Posterior vena cava (tissue), 2 donors: ENCODE measurements around the gene POU3F4. TPM values are rescaled to one million over a fixed set of nuclear protein-coding genes. Genes with fewer than 3 reads are reported as not detected.

Experiments used
- DNase-seq: peaks from one replicate; pipeline ENCODE4 v3.0.0-alpha.2; 2020; ENCODE audit warnings: low spot score
- intact Hi-C, 2 donors: fragments of 100-400 bp; cut with DNase I; formaldehyde crosslinking; loops; one replicate each; pipeline versions ENCODE4 v1.14.1 to v1.14.2; 2022 to 2023
- long read RNA-seq, 2 donors: library from polyadenylated mRNA; unstranded; transcript quantifications; one replicate each; pipeline ENCODE4 v2.0.0, GENCODE V29; 2020 to 2021
- total RNA-seq, 2 donors: library from RNA; stranded (reverse); fragmentation: NEBNext Ultra II Directional; extraction: Animal tissue kit (Norgen Biotek cat#: 25700); gene quantifications; one replicate each; pipeline ENCODE4 v1.2.1, GENCODE V29; 2021
- donor health status: DM: yes; HTN: yes; CAD: no.
- donor health status: DM: yes; HTN: yes; CAD: no.

Gene POU3F4
- total RNA-seq, result not detected
- long read RNA-seq, donor 1, result 0 reads
- long read RNA-seq, donor 2, result 0 reads

DNA sequence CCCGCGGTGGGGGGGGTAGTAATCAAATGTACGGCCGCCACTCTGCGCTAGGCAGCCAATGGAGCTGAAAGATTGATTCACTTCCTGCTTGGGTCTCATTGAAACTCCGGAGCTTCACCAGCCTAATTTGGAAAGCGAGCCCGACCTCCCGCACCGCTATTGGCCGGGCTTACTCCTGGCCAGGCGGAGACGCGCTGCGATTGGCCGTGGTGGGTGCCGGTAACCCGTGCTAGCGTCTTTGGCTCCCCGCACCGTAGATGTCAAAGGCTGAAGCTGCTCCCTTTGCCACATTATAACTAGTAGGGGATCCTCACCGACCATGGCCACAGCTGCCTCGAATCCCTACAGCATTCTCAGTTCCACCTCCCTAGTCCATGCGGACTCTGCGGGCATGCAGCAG lies at the start of gene POU3F4:
POU3F4 (plus strand) TSS at position 285 of the 400 bp plus-strand sequence; CDS start at position 320, 35 bp downstream.
- intact Hi-C loops, result no loop called here
- DNase-seq, result no peak

DNA sequence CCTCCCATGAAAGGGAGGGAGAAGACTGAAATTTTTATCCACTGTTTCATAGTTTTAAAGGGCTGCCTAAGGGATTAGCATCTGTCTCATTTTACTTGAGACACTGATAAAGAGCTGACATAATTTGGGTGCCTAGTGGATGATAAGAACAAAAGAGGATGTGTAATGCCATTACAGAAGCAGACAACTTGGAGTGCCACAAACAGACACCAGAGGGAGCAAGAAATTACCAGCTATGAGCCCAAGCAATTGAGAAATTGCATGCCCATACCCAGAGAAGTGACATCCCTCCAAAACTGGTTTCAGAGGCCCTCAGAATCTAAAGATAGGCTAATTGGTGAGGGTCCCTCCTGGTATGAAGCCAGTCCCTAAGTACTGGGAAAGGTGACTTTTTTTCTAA lies 38.5 kb upstream of the POU3F4 start:
- intact Hi-C loops, result no loop called here

DNA sequence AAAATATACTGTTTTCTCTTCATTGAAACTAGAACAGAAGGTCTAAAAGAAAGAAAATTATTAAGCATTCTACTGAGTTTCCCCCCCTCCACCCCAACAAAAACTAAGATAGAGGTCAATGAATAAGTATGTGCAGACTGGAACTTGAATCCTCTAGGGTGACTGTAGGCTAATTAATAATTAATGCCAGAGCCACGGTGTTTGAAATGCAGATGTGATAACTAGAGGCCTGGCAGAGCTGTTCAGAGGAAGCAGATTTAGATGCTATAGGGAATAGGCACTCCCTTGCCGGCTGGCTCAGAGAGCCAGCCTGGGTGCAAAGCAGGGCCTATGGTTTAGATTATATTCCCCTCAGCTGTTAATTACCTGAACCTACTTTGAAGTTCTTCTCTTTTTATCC lies 12.2 kb upstream of the POU3F4 start:
- DNase-seq, result no peak
- intact Hi-C loops, result no loop called here

More for the DNA sequence above, 38.5 kb upstream of the POU3F4 start:
- DNase-seq, result no peak

DNA sequence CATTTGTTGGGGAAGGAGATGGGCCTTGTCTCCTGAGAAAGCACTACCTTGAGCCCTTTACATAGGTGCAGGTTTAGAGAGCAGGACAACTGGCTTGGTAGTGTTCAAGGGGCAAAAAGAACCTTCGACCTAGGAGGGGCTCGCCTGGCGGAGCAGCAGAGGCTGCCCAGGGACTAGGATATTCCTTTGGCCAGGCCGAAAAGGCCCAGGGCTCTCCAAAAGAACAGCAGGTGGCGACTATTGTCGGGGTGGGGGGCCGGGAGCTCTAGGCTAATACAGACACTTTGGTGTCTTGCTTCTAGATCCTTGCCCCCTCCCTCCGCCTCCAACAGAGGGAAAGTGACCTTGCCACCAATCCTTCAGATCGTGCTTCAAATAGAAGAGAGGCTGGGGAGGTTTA lies 7.1 kb upstream of the POU3F4 start:
- intact Hi-C loops, result no loop called here
- DNase-seq, result no peak

DNA sequence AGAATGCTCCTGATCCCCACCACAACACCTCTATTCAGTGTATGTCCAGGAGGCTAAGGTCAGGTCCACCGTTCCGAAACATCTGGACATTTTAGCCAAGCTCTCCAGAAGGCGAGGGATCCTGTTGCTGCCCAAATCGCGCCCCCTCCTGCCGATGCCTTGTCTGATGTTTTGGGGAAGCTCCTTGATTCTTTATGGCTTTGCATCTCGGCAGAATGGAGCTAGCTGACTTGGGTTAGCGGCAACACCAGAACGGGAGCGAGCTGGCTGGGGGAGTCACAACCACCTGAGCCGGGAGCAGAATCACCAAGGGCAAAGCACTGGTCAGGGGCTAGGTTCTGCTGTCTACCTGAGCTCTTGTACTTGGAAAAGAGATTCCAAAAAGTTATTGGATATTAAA lies 6.6 kb upstream of the POU3F4 start:
- no peak for DNase-seq
- intact Hi-C loops, result no loop called here

DNA sequence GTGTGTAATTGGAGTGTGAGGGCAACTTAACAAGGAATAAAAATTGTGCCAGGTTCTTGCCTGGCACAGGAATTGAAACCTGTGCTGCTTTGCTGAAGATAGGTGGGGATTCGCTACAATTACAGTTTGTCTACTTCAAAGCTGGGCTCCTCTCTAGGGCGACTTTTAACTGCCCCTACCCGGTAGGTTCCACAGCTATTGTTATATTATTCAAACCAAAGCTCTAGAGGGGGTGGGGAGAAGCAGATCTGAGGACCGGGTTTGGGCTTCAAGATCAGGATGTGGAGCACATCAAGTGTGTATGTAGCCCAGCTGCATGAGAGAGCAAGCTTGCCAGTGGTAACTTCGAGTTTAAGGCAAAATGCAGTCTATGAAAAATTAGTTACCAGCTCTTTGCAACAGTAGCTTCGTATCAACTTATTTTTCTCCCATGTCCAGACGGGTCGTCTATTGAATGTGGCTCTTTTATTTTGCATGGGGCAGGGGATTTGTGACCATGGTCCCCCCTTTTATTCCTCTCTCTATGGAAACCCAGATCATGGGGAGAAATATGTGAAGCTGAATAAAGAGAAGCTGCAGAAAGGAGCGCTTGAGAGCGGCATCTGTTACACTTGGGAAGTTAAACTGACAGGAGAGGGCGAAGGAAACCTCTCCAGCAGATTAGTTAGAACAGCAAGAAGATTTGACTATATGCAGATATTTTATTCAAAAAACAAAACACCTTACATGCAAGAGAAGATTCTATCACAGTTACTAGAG lies 3.2 kb upstream of the POU3F4 start:
- no peak for DNase-seq
- intact Hi-C loops, result no loop called here

DNA sequence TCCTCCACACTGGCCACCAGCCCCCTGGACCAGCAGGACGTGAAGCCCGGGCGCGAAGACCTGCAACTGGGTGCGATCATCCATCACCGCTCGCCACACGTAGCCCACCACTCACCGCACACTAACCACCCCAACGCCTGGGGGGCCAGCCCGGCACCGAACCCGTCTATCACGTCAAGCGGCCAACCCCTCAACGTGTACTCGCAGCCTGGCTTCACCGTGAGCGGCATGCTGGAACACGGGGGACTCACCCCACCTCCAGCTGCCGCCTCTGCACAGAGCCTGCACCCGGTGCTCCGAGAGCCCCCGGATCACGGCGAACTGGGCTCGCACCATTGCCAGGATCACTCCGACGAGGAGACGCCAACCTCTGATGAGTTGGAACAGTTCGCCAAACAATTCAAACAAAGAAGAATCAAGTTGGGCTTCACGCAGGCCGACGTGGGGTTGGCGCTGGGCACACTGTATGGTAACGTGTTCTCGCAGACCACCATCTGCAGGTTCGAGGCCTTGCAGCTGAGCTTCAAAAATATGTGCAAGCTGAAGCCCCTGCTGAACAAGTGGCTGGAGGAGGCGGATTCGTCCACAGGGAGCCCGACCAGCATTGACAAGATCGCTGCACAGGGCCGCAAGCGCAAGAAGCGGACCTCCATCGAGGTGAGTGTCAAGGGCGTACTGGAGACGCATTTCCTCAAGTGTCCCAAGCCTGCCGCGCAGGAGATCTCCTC lies 600 bp downstream of the POU3F4 start:
- DNase-seq, result no peak
- intact Hi-C loops, result no loop called here

DNA sequence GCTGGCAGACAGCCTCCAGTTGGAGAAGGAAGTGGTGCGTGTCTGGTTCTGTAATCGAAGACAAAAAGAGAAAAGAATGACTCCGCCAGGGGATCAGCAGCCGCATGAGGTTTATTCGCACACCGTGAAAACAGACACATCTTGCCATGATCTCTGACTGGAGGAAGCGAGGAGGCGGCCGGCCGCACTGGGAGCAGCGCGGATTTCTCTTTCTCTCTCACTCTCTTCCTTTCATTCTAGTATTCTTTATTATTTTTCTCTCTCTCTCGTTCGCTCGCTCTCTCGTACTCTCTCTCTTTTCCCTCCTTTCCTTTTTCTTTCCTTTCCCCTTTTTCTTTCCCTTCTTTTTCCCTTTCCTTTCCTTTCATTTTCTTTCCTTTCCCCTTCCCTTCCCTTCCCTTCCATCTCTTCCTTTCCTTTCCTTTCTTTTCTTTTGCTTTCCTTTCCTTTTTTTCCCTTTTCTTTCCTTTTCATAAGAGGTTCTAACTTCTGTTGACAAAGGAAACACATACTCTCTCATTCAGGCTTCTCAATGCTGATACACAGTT lies 1.2 kb downstream of the POU3F4 start:
- DNase-seq, result no peak
- intact Hi-C loops, result no loop called here

DNA sequence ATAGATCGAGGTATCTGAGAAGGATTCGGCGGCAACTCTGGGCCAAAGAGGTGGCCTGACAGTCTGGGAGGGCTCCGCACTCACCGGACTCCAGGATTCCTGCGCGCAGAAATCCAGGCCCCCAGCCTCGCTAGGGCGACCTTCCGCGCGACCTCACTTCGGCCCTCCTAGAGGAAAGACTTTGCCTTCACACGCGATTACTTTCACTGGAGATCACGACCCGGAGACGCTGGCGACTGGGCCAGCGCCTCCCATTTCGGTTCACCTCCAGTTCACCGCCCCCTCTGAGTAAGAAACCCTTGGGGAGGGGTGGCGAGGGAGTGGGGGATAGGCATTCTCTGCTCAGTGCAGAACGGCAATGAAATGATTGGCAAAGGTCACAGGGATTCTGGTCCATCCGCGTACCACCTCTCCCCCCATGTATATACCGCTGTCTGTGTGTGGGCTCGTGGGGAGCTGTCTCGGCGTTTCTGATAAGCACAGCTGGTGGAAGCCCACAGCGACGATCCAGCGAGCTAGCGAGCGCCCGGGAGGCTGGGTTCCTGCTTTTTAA lies 2.5 kb downstream of the POU3F4 start:
- DNase-seq, result no peak
- intact Hi-C loops, result no loop called here

DNA sequence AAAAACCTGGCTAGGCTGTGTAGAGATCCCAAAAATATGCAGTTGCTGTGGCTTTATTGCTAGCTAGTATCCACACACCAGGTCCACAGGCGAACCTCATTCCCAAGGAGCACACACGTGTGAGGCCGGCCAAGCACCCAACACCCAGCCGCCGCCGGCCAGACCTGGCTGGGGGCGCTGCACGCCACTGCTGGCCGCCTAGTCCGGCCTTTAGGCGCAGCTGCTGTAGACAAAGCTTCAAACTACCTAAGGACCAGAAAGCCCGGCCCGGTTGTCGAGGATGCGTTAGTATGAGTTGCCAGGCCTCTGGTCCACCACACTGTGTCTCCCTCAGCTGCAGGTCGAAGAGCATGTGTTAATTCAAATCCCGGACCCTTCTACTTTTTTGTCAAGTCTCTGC lies 3.1 kb downstream of the POU3F4 start:
- intact Hi-C loops, result no loop called here
- DNase-seq, result no peak

DNA sequence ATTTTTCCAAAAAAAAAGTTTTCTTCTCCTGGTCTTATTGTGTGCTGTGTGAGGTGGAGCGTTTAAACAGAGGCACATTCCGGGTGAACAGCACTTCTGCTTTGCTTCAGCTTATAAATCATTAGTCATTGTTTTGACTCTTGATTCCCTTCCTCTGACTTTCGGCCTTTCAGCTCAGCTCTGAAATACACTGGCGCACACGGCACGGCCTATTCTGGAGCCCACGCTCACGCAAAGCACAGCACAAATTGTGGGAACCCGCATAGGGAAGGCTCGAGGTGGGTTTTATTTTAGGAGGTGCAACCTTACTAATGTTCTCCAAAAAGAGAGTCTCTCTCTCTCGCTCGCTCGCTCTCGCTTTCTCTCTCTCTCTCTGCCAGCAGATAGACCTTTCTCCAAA lies 4.0 kb downstream of the POU3F4 start:
- intact Hi-C loops, result no loop called here
- DNase-seq, result no peak

DNA sequence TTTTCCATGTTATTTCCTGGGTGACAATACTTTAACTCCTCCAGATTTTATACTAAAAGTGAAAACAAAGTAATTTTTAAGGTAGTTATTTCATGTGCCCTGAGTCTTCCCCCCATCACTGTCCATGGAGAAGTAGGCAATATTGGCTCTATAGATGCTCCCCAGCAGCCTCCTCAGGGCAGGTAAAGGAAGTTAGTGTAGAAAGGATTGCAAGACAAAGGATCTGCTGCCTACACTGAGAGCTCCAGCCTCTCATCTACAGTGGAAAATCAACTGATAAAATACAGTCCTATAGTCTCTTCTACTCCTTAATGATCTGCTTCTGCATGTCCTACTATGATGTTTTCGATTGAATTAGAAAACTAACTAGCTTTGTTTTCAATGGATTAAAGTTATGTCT lies 8.5 kb downstream of the POU3F4 start:
- no peak for DNase-seq
- intact Hi-C loops, result no loop called here

DNA sequence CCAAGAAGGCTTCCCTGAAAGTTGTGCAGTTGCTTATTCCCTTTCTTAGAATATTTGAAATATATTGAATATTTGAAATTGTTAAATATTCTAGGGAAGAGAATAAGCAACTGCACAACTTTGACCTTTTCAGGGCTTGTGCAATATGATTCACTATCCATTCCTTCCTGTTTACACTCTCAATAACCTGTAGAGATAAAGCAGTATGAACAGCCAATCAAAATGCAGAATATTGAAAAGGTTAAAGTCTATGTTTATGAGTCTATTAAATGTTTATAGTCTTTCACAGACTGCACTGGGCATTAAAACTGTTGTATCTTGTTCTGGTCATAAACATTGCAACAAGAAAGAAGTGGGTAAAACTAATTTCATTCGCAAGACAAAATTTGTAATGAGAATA lies 13.8 kb downstream of the POU3F4 start:
- no peak for DNase-seq
- intact Hi-C loops, result no loop called here

DNA sequence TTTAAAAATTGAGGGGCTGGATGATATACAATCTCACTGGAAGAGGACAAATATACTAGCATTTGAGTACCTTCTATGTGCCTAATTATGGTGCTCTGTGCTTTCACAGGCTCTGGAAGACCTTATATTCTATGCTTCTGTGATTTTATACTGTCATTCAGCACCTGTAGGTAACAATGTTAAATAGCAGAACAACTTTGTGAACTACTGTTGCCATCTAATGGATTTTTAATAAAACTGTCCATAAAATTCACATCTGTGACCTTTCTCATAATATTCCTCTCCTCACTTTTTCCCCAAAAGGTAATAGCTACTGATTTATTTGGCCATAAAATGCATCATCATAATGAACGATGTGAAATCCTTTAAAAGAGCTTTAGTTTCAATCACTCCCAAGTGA lies 21.9 kb downstream of the POU3F4 start:
- intact Hi-C loops, result no loop called here
- DNase-seq, result no peak

DNA sequence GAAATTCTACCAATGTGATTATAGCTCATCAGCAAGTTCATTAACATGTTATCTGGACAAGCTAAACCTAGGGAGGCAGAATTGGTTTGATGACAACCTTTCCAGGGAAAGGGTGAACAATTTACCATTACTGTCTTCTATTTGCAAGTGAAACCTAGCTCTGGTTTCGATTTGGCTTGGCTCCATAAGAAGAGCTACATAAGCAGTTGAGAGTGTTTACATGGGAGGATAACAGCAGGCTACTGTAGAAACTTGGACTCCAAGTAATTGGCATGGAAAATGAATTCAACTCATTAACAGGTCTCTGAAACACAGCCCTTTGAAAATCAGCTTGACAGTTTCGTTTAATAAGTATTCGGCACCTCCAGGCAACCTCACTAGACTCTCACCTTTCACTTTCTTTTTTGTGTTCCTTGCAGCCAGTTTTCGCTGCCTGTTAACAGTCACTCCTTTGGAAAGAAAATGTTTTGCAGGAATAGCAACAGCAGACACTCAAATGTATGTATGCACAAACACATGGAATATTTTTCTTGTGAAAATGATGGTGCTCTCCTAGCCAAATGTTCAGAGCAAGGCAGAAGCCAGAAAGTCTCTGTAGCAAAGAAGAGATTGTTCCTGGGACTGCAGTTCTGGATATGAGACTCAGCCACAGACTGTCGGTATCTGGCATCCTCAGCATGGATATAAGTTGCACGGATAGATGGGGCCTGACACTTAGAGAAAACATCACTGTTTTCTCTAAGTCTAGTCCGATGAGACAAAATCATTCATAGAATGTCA lies 27.5 kb downstream of the POU3F4 start:
- intact Hi-C loops, result no loop called here

More for the DNA sequence above, 27.5 kb downstream of the POU3F4 start:
- DNase-seq, result no peak
